HEK293T (cell line): ENCODE results near the gene ZFC3H1.

Experiments
- CTCF ChIA-PET: fragments of 350-600 bp; formaldehyde crosslinking; extraction: SDS; loops from one replicate; lab custom pipeline; 2021; ENCODE audit warnings: antibody characterized with exemption, inconsistent platforms; lab: Yijun Ruan, JAX
- POLR2A ChIA-PET: fragments of 350-600 bp; formaldehyde crosslinking; extraction: SDS; loops from one replicate; lab custom pipeline; 2020; ENCODE audit warnings: antibody characterized with exemption, inconsistent platforms; lab: Yijun Ruan, JAX
- DNase-seq: peaks from one replicate; pipeline ENCODE4 v3.0.0; 2012; ENCODE audit warnings: mixed read lengths; ENCODE audit errors: extremely low spot score
- ARNT ChIP-seq: fragments of 450-650 bp; IDR thresholded peaks from 2 replicates; pipeline ENCODE4 v1.6.1; 2017; ENCODE audit warnings: mild to moderate bottlenecking
- BHLHE40 ChIP-seq: fragments of 450-650 bp; IDR thresholded peaks from 2 replicates; pipeline ENCODE4 v1.6.1; 2016; ENCODE audit warnings: mild to moderate bottlenecking, moderate library complexity, borderline replicate concordance
- CTBP1 ChIP-seq: fragments of 450-650 bp; IDR thresholded peaks from 2 replicates; pipeline ENCODE4 v1.6.1; 2016; ENCODE audit warnings: borderline replicate concordance
- ELF4 ChIP-seq: fragments of 450-650 bp; IDR thresholded peaks from 2 replicates; pipeline ENCODE4 v1.6.1; 2017; ENCODE audit warnings: antibody characterized with exemption
- FOXA1 ChIP-seq: fragments of 450-650 bp; IDR thresholded peaks from 2 replicates; pipeline ENCODE4 v1.6.1; 2016; ENCODE audit warnings: mild to moderate bottlenecking
- FOXK2 ChIP-seq: fragments of 450-650 bp; IDR thresholded peaks from 2 replicates; pipeline ENCODE4 v1.6.1; 2016; ENCODE audit warnings: mild to moderate bottlenecking
- FOXM1 ChIP-seq: fragments of 450-650 bp; IDR thresholded peaks from 2 replicates; pipeline ENCODE4 v1.6.1; 2017; ENCODE audit warnings: mild to moderate bottlenecking, borderline replicate concordance
- HDGF ChIP-seq: fragments of 450-650 bp; IDR thresholded peaks from 2 replicates; pipeline ENCODE4 v1.6.1; 2017; ENCODE audit warnings: antibody characterized with exemption, borderline replicate concordance
- L3MBTL2 ChIP-seq: fragments of 450-650 bp; conservative IDR thresholded peaks from 2 replicates; pipeline ENCODE4 v1.6.1; 2016; ENCODE audit warnings: mild to moderate bottlenecking
- LEF1 ChIP-seq: fragments of 450-650 bp; IDR thresholded peaks from 2 replicates; pipeline ENCODE4 v1.6.1; 2017; ENCODE audit warnings: mild to moderate bottlenecking, borderline replicate concordance
- NFRKB ChIP-seq: fragments of 450-650 bp; IDR thresholded peaks from 2 replicates; pipeline ENCODE4 v1.6.1; 2016; ENCODE audit warnings: mild to moderate bottlenecking, moderate library complexity
- SP1 ChIP-seq: fragments of 450-650 bp; IDR thresholded peaks from 2 replicates; pipeline ENCODE4 v1.6.1; 2017
- SUZ12 ChIP-seq: fragments of 450-650 bp; IDR thresholded peaks from 2 replicates; pipeline ENCODE4 v1.6.1; 2016; ENCODE audit warnings: mild to moderate bottlenecking
- TARDBP ChIP-seq: fragments of 450-650 bp; IDR thresholded peaks from 2 replicates; pipeline ENCODE4 v1.6.1; 2016
- ZNF384 ChIP-seq: fragments of 450-650 bp; IDR thresholded peaks from 2 replicates; pipeline ENCODE4 v1.6.1; 2016
- TF ChIP-seq, protein P1 (sequence below): fragments of 450-650 bp; IDR thresholded peaks from 2 replicates; pipeline ENCODE4 v1.6.1; 2016

ZFC3H1 gene

DNA sequence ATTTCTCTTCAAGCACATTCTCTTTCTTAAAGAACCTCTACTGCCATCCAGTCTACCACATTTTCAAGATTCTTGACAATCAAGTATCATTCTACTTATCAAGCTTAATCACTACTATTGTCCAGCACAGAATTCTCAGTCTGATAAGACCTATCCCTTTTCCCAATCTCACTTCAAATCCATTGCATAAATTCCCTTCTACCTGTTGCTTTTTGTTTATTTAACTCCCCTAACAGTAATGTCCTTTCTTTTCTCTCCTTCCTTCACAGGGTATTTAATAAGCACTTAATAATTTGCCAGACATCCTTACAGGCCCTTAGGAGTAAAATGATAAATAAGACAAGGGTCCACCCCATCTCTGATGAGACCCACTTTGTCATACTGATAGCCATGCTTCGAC lies 41.7 kb downstream of the ZFC3H1 start:
- ChIA-PET CTCF (no interaction called here), POLR2A (no interaction called here)
- TF ChIP-seq BHLHE40 (no peak), NFRKB (no peak), L3MBTL2 (no peak), ELF4 (no peak), SUZ12 (no peak)
- no peak for DNase-seq

DNA sequence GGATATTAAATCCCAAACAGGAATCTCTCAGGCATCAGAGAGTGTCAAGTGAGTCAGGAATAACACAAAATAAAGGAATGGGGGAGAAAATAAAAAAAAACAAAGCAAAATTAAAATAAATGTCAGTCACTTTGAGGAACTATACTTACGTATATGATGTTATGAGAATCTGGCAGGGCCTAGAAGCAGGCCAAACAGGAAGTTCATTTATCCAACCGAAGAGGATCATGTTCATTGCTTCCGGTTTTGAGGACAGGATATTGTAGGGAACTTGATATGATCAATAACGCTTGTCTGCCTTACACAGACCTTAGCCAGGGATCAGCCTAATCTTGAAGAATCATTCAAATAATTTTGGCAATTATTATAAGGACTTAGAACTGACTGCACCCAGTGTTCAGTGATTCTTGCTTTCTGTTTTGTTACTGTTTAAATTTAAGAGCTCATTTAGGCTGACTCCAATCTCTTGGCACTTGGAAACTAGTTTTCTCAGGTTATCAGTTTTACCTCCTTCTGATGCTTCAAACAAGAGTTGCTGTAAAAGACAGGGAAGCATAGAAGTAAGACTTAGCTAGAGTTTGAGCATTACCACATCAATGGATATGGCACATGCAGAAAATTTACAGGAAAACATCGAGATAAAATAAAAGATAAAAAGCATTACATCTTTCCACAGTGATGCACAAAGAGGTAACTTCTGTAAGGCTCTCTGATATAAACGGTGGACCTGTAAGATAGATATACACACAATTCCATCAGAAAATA lies 53.4 kb downstream of the ZFC3H1 start:
- CTCF ChIA-PET = no interaction called here
- DNase-seq = no peak
- POLR2A ChIA-PET = no interaction called here
- TF ChIP-seq ELF4 = no peak
- TF ChIP-seq L3MBTL2 = no peak

GRCh38 chr12:71607494-71608330 lies 55.9 kb downstream of the ZFC3H1 start:
- TF ChIP-seq, protein P1, sequence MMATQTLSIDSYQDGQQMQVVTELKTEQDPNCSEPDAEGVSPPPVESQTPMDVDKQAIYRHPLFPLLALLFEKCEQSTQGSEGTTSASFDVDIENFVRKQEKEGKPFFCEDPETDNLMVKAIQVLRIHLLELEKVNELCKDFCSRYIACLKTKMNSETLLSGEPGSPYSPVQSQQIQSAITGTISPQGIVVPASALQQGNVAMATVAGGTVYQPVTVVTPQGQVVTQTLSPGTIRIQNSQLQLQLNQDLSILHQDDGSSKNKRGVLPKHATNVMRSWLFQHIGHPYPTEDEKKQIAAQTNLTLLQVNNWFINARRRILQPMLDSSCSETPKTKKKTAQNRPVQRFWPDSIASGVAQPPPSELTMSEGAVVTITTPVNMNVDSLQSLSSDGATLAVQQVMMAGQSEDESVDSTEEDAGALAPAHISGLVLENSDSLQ = no peak
- TF ChIP-seq SP1 = no peak
- no peak for TF ChIP-seq NFRKB
- no peak for TF ChIP-seq TARDBP
- no peak for TF ChIP-seq BHLHE40
- no peak for TF ChIP-seq ELF4
- DNase-seq = no peak
- CTCF ChIA-PET = no interaction called here
- POLR2A ChIA-PET = no interaction called here

GRCh38 chr12:71605039-71605438 lies 58.6 kb downstream of the ZFC3H1 start:
- POLR2A ChIA-PET = no interaction called here

GRCh38 chr12:71602761-71603577 lies 60.7 kb downstream of the ZFC3H1 start:
- TF ChIP-seq ZNF384 = no peak
- no peak for TF ChIP-seq FOXA1
- no peak for TF ChIP-seq CTBP1
- no peak for TF ChIP-seq SP1
- TF ChIP-seq FOXK2 = no peak
- no peak for TF ChIP-seq L3MBTL2
- no peak for TF ChIP-seq BHLHE40
- TF ChIP-seq ARNT = no peak
- TF ChIP-seq NFRKB = no peak
- no peak for TF ChIP-seq FOXM1
- no peak for TF ChIP-seq LEF1
- TF ChIP-seq, protein P1 = no peak
- TF ChIP-seq HDGF = no peak
- TF ChIP-seq TARDBP = no peak
- no peak for DNase-seq
- ChIA-PET CTCF (no interaction called here), POLR2A (no interaction called here)

More at GRCh38 chr12:71605039-71605438, 58.6 kb downstream of the ZFC3H1 start:
- DNase-seq = no peak
- CTCF ChIA-PET = interaction anchor here (0.6 kb wide), 1 partner anchor 174 kb away, joined by 3 read pairs; no protein-coding TSS in a partner anchor
- TF ChIP-seq FOXA1 (no peak), CTBP1 (no peak), FOXK2 (no peak), NFRKB (no peak), ARNT (no peak), BHLHE40 (no peak), FOXM1 (no peak)

GRCh38 chr12:71601546-71601945 lies 62.1 kb downstream of the ZFC3H1 start:
- DNase-seq = no peak
- ChIA-PET CTCF (no interaction called here), POLR2A (no interaction called here)
- no peak for TF ChIP-seq ELF4

- POLR2A ChIA-PET = no interaction called here
- CTCF ChIA-PET = no interaction called here
- no peak for DNase-seq
- TF ChIP-seq SUZ12 (no peak), HDGF (no peak), FOXA1 (no peak), CTBP1 (no peak), BHLHE40 (no peak), SP1 (no peak), ZNF384 (no peak), NFRKB (no peak), TARDBP (no peak), FOXM1 (no peak), ARNT (no peak), L3MBTL2 (no peak), LEF1 (no peak), FOXK2 (no peak)
- TF ChIP-seq, protein P1 = no peak
These were observed 64.4 kb downstream of the ZFC3H1 start for GRCh38 chr12:71599210-71599609.
